SU-DHL-6 (cell line): ENCODE results near the gene CRP.

Source experiments
- H2AFZ ChIP-seq: fragments of 200-600 bp; sonication (generic); 2 replicates; pipeline ENCODE4 v1.6.1; 2014; ENCODE audit warnings: low read depth, mild to moderate bottlenecking, moderate library complexity, mixed read lengths, antibody characterized with exemption, low read length; ENCODE audit not compliant: severe bottlenecking
- H3F3A ChIP-seq: fragments of 200-600 bp; shearing (Covaris generic); 2 replicates; pipeline ENCODE4 v1.6.0; 2016; ENCODE audit warnings: antibody characterized with exemption, mild to moderate bottlenecking; ENCODE audit not compliant: insufficient read depth
- H3K27ac ChIP-seq: fragments of 200-600 bp; sonication (generic); 2 replicates; pipeline ENCODE4 v1.5.1; 2016; ENCODE audit warnings: low read depth, mild to moderate bottlenecking, low read length, moderate library complexity, mixed read lengths
- H3K27me3 ChIP-seq: fragments of 200-600 bp; sonication (generic), shearing (Covaris generic); 2 replicates; pipeline ENCODE4 v1.6.0; 2014; ENCODE audit warnings: mild to moderate bottlenecking, low read length
- H3K36me3 ChIP-seq: fragments of 200-600 bp; sonication (generic); 2 replicates; pipeline ENCODE4 v1.6.1; 2014; ENCODE audit warnings: mild to moderate bottlenecking, low read length, mixed read lengths
- H3K4me2 ChIP-seq: fragments of 300-600, 200-600 bp; shearing (Covaris generic), sonication (generic); 2 replicates; pipeline ENCODE4 v1.6.0; 2014; ENCODE audit warnings: low read length, low read depth, mild to moderate bottlenecking; ENCODE audit not compliant: poor library complexity, severe bottlenecking
- H3K4me3 ChIP-seq: fragments of 200-600 bp; sonication (generic); 2 replicates; pipeline ENCODE4 v1.5.1; 2014; ENCODE audit warnings: antibody characterized with exemption, low read length, mild to moderate bottlenecking, mixed read lengths; ENCODE audit not compliant: insufficient read depth, poor library complexity, severe bottlenecking
- H3K79me2 ChIP-seq: fragments of 200-600 bp; sonication (generic); 2 replicates; pipeline ENCODE4 v1.6.1; 2014; ENCODE audit warnings: mild to moderate bottlenecking, low read length, moderate library complexity; ENCODE audit not compliant: insufficient read depth
- H3K9ac ChIP-seq: fragments of 200-600 bp; sonication (generic); 2 replicates; pipeline ENCODE4 v1.7.0; 2014; ENCODE audit warnings: mild to moderate bottlenecking, low read length
- H3K9me2 ChIP-seq: fragments of 200-600 bp; sonication (generic); replicated peaks from 2 replicates; pipeline ENCODE4 v1.6.1; 2014; ENCODE audit warnings: low read length; ENCODE audit not compliant: insufficient read depth
- H3K9me3 ChIP-seq: fragments of 200-600 bp; sonication (generic); 2 replicates; pipeline ENCODE4 v1.6.1; 2014; ENCODE audit warnings: low read length, mixed read lengths; ENCODE audit not compliant: insufficient read depth
- H4K20me1 ChIP-seq: fragments of 200-600 bp; sonication (generic); 2 replicates; pipeline ENCODE4 v1.6.1; 2014; ENCODE audit warnings: low read depth, mild to moderate bottlenecking, antibody characterized with exemption, low read length, moderate library complexity, mixed read lengths
- EZH2phosphoT487 ChIP-seq: fragments of 200-600 bp; sonication (generic), shearing (Covaris generic); conservative IDR thresholded peaks from 2 replicates; pipeline ENCODE4 v1.6.1; 2018; ENCODE audit warnings: mild to moderate bottlenecking, antibody characterized with exemption, low read length, moderate library complexity, mixed read lengths
- TF ChIP-seq, protein P1 (sequence below): fragments of 200-600 bp; sonication (generic); IDR thresholded peaks from one replicate; pipeline ENCODE4 v1.5.1; 2017; ENCODE audit warnings: antibody characterized with exemption, mild to moderate bottlenecking, low read length, moderate library complexity; ENCODE audit not compliant: insufficient read depth, poor library complexity, severe bottlenecking

The CRP gene, protein sequence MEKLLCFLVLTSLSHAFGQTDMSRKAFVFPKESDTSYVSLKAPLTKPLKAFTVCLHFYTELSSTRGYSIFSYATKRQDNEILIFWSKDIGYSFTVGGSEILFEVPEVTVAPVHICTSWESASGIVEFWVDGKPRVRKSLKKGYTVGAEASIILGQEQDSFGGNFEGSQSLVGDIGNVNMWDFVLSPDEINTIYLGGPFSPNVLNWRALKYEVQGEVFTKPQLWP

DNA sequence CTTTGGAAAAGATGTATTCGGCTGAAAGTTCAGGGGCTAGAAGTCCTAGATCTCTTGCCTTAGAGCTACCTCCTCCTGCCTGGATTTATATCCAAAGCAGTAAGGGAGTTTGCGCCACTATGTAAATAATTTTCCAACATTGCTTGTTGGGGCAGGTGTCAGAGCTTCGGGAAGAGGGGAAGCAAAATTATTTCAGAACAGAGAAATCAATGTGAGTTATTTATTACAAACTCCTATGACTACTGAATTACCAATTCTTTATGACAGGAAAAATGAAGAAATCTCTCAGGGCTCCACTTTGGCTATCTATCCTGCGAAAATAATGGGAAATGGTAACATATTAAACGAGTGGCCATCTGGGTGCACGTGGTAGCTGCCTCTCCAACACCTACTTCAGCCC is at the start of gene CRP:
CRP (minus strand) TSS at position 61 of the 400 bp plus-strand sequence. CDS start 104 bp downstream, outside the sequence.
- no peak within 1 kb of the TSS for H3K4me3 ChIP-seq
- no peak within 1 kb of the TSS for H3K27ac ChIP-seq
- no peaks in the 10 kb centered on the region for H3F3A ChIP-seq
- H3K36me3 ChIP-seq = no peaks in the 10 kb centered on the region
- no peak within 1 kb of the TSS for H2AFZ ChIP-seq
- no peaks in the 10 kb centered on the region for H4K20me1 ChIP-seq
- no peak within 1 kb of the TSS for H3K9ac ChIP-seq
- H3K4me2 ChIP-seq = no peak within 1 kb of the TSS
- no peaks in the 10 kb centered on the region for H3K27me3 ChIP-seq
- H3K79me2 ChIP-seq = no peaks in the 10 kb centered on the region
- H3K9me2 ChIP-seq = no peaks in the 10 kb centered on the region
- peaks cover 12% of the 10 kb centered on the region; the same call in 1 of the 2 replicates for H3K9me3 ChIP-seq
- TF ChIP-seq EZH2phosphoT487 = no peak
- TF ChIP-seq, protein P1, sequence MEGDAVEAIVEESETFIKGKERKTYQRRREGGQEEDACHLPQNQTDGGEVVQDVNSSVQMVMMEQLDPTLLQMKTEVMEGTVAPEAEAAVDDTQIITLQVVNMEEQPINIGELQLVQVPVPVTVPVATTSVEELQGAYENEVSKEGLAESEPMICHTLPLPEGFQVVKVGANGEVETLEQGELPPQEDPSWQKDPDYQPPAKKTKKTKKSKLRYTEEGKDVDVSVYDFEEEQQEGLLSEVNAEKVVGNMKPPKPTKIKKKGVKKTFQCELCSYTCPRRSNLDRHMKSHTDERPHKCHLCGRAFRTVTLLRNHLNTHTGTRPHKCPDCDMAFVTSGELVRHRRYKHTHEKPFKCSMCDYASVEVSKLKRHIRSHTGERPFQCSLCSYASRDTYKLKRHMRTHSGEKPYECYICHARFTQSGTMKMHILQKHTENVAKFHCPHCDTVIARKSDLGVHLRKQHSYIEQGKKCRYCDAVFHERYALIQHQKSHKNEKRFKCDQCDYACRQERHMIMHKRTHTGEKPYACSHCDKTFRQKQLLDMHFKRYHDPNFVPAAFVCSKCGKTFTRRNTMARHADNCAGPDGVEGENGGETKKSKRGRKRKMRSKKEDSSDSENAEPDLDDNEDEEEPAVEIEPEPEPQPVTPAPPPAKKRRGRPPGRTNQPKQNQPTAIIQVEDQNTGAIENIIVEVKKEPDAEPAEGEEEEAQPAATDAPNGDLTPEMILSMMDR = no peak

DNA sequence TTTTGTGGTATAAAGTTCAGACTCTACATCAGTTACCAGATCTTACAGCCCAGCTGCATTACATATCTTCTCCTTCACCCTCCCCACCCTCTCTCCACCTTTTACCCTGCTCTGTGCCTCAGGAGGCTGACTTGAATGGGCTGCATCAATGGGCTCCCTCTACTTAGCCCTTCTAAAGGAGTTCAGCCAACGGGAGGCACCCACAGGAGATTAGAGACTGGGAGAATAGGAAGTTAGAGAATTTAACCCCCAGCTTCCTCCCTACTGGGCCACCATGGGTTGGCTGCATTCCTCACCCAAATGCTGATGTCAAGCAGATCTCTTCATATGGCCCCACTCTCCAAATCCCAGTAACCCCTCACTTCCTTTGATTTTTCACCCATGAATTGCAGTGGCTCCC is 49.3 kb upstream of the CRP start:
- Histone ChIP-seq H3K4me3 (no peak overlapping the region), H3K4me2 (no peak overlapping the region), H3K27me3 (no peaks in the 10 kb centered on the region), H3K9ac (no peak overlapping the region), H3F3A (no peaks in the 10 kb centered on the region), H3K79me2 (no peaks in the 10 kb centered on the region), H2AFZ (no peak overlapping the region), H3K9me2 (no peaks in the 10 kb centered on the region), H3K27ac (no peak overlapping the region), H3K9me3 (no peaks in the 10 kb centered on the region), H4K20me1 (no peaks in the 10 kb centered on the region), H3K36me3 (no peaks in the 10 kb centered on the region)
- TF ChIP-seq, protein P1 = no peak
- TF ChIP-seq EZH2phosphoT487 = no peak

DNA sequence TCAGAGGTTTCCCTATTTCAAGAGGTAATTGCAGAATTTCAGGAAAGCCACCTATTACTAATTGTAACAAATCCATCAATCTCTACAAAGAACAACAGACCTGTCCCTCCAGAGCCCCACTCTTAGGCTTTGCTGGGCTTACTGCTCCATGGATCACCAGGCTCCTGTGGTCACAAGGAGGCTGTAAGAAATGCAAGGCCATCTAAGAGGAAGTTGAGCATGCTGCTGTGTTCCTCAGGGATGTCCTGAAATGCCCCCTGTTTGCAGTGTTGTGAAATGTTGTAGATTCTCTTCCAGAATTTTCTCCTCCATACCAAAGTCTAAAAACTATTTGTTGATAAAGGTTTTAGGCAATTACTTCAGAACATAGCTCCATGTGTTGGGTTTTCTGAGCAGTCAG is 42.0 kb upstream of the CRP start:
- Histone ChIP-seq H3K79me2 (no peaks in the 10 kb centered on the region), H3K9ac (no peak overlapping the region), H3F3A (no peaks in the 10 kb centered on the region), H3K27ac (no peak overlapping the region), H3K9me3 (no peaks in the 10 kb centered on the region), H3K27me3 (no peaks in the 10 kb centered on the region), H3K9me2 (no peaks in the 10 kb centered on the region), H4K20me1 (no peaks in the 10 kb centered on the region), H3K36me3 (no peaks in the 10 kb centered on the region), H3K4me2 (no peak overlapping the region), H2AFZ (no peak overlapping the region), H3K4me3 (no peak overlapping the region)
- TF ChIP-seq, protein P1 = no peak
- no peak for TF ChIP-seq EZH2phosphoT487
